Sigmoid colon (tissue), 4 donors: Measurements from ENCODE around the gene DAB2IP.

Source experiments
- EP300 ChIP-seq, 4 donors: sonication (generic); formaldehyde crosslinking; IDR thresholded peaks; one replicate each; pipeline ENCODE4 v1.6.1; 2017; ENCODE audit warnings: antibody characterized with exemption in 4 of 4
- POLR2AphosphoS5 ChIP-seq, 4 donors: sonication (generic); formaldehyde crosslinking; IDR thresholded peaks; one replicate each; pipeline ENCODE4 v1.6.1; 2017; ENCODE audit warnings: antibody characterized with exemption in 4 of 4
- TF ChIP-seq, protein P1 (sequence below), 4 experiments: fragments of 450-650 bp in 3 of 4; fragments of 200-600 bp in 1 of 4; IDR thresholded peaks; one replicate each; pipeline ENCODE4 v1.5.1; 2016 to 2019; ENCODE audit warnings: antibody characterized with exemption in 4 of 4, mild to moderate bottlenecking in 3 of 4, moderate library complexity in 2 of 4

DNA sequence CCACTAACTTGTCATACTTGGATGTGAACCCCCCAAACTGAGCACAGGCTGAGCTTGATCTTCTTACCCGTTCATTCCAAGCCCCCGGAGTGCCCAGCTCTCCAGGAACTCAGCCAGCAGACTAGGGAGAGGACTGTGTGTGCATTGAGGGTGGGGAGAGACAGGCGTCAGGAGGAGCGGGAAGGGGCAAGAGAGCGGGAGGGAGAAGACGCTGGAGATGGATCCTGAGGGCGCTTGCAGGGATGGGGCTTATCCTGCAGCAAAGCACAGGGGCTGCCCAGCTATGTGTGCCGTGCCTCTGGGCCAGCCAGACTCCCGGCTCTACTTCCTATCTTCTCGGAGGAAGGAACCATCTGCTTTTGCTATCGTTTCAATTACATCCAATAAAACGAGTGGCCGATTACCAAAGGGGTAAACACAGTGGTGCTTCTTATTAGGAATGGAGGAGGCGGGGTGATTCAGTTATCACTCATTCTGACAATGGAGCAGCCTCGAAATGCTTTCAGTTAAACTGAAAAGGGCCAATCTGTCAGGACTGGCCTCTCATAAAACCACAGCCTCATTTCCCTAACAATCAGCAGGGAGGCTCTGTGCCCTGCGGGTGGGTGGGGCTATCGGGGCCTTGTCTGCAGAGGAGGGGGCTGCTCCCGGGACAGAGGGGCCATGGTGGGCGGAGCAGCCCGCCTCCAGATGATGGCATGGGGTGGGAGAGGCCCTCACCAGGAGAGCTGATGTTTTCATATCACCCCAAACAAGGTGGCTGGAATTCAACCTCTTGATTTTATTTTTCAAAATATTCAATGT is 168.2 kb downstream of the DAB2IP start:
- TF ChIP-seq, protein P1, sequence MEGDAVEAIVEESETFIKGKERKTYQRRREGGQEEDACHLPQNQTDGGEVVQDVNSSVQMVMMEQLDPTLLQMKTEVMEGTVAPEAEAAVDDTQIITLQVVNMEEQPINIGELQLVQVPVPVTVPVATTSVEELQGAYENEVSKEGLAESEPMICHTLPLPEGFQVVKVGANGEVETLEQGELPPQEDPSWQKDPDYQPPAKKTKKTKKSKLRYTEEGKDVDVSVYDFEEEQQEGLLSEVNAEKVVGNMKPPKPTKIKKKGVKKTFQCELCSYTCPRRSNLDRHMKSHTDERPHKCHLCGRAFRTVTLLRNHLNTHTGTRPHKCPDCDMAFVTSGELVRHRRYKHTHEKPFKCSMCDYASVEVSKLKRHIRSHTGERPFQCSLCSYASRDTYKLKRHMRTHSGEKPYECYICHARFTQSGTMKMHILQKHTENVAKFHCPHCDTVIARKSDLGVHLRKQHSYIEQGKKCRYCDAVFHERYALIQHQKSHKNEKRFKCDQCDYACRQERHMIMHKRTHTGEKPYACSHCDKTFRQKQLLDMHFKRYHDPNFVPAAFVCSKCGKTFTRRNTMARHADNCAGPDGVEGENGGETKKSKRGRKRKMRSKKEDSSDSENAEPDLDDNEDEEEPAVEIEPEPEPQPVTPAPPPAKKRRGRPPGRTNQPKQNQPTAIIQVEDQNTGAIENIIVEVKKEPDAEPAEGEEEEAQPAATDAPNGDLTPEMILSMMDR (IDR thresholded peaks at IDR 0.05), result no peak
- TF ChIP-seq POLR2AphosphoS5 (IDR thresholded peaks at IDR 0.05) (no peak), EP300 (IDR thresholded peaks at IDR 0.05) (no peak)
